ENCODE results near the gene CAMK1D.

CAMK1D gene

GRCh38 chr10:12340937-12341336, 8.4 kb upstream of the CAMK1D start:
- no peak overlapping the region for H3K4me3 ChIP-seq (ENCODE audit: low read depth, low read length)
- H2AFZ ChIP-seq (ENCODE audit: low read length, unreplicated experiment), result no peak overlapping the region
- no peak overlapping the region for H3K27ac ChIP-seq (ENCODE audit: low read depth, low read length)
- no peaks in the 10 kb centered on the region for H3K36me3 ChIP-seq (ENCODE audit: insufficient read depth, low read length)
- H3K79me2 ChIP-seq (ENCODE audit: control insufficient read depth, insufficient read depth, low read length, unreplicated experiment), result no peaks in the 10 kb centered on the region
- H3K27me3 ChIP-seq (ENCODE audit: insufficient read depth, low read length), result no peaks in the 10 kb centered on the region
- H3K4me1 ChIP-seq (ENCODE audit: control insufficient read depth, insufficient read depth, low read length, unreplicated experiment), result no peaks in the 10 kb centered on the region

GRCh38 chr10:12341526-12341925, 7.8 kb upstream of the CAMK1D start:
- H3K4me3 ChIP-seq (ENCODE audit: low read depth, low read length), result no peak overlapping the region
- H3K36me3 ChIP-seq (ENCODE audit: insufficient read depth, low read length), result no peaks in the 10 kb centered on the region
- no peak overlapping the region for H3K27ac ChIP-seq (ENCODE audit: low read depth, low read length)
- H3K79me2 ChIP-seq (ENCODE audit: control insufficient read depth, insufficient read depth, low read length, unreplicated experiment), result no peaks in the 10 kb centered on the region
- no peak overlapping the region for H2AFZ ChIP-seq (ENCODE audit: low read length, unreplicated experiment)
- H3K4me1 ChIP-seq (ENCODE audit: control insufficient read depth, insufficient read depth, low read length, unreplicated experiment), result no peaks in the 10 kb centered on the region
- no peaks in the 10 kb centered on the region for H3K27me3 ChIP-seq (ENCODE audit: insufficient read depth, low read length)

- H3K27ac ChIP-seq (ENCODE audit: low read depth, low read length), result no peak overlapping the region
- no peaks in the 10 kb centered on the region for H3K27me3 ChIP-seq (ENCODE audit: insufficient read depth, low read length)
- H2AFZ ChIP-seq (ENCODE audit: low read length, unreplicated experiment), result no peak overlapping the region
- no peaks in the 10 kb centered on the region for H3K79me2 ChIP-seq (ENCODE audit: control insufficient read depth, insufficient read depth, low read length, unreplicated experiment)
- no peaks in the 10 kb centered on the region for H3K4me1 ChIP-seq (ENCODE audit: control insufficient read depth, insufficient read depth, low read length, unreplicated experiment)
- H3K36me3 ChIP-seq (ENCODE audit: insufficient read depth, low read length), result no peaks in the 10 kb centered on the region
- H3K4me3 ChIP-seq (ENCODE audit: low read depth, low read length), result no peak overlapping the region
These were observed 4.8 kb upstream of the CAMK1D start for GRCh38 chr10:12344375-12345110.

GRCh38 chr10:12346707-12347106, 2.6 kb upstream of the CAMK1D start:
- H3K4me3 ChIP-seq (ENCODE audit: low read depth, low read length), result no peak overlapping the region
- no peaks in the 10 kb centered on the region for H3K79me2 ChIP-seq (ENCODE audit: control insufficient read depth, insufficient read depth, low read length, unreplicated experiment)
- H3K36me3 ChIP-seq (ENCODE audit: insufficient read depth, low read length), result no peaks in the 10 kb centered on the region
- no peak overlapping the region for H2AFZ ChIP-seq (ENCODE audit: low read length, unreplicated experiment)
- H3K27ac ChIP-seq (ENCODE audit: low read depth, low read length), result no peak overlapping the region
- no peaks in the 10 kb centered on the region for H3K27me3 ChIP-seq (ENCODE audit: insufficient read depth, low read length)
- no peaks in the 10 kb centered on the region for H3K4me1 ChIP-seq (ENCODE audit: control insufficient read depth, insufficient read depth, low read length, unreplicated experiment)

GRCh38 chr10:12348294-12348869, 965 bp upstream of the CAMK1D start:
- Histone ChIP-seq H3K27ac (ENCODE audit: low read depth, low read length) (no peak overlapping the region), H3K79me2 (ENCODE audit: control insufficient read depth, insufficient read depth, low read length, unreplicated experiment) (no peaks in the 10 kb centered on the region), H3K4me3 (ENCODE audit: low read depth, low read length) (peak overlapping the region; percentile 96), H3K4me1 (ENCODE audit: control insufficient read depth, insufficient read depth, low read length, unreplicated experiment) (no peaks in the 10 kb centered on the region), H3K27me3 (ENCODE audit: insufficient read depth, low read length) (no peaks in the 10 kb centered on the region), H3K36me3 (ENCODE audit: insufficient read depth, low read length) (no peaks in the 10 kb centered on the region), H2AFZ (ENCODE audit: low read length, unreplicated experiment) (peak overlapping the region; percentile 64)

GRCh38 chr10:12349629-12350166, 351 bp downstream of the CAMK1D start:
- H3K4me1 ChIP-seq (ENCODE audit: control insufficient read depth, insufficient read depth, low read length, unreplicated experiment), result no peaks in the 10 kb centered on the region
- no peaks in the 10 kb centered on the region for H3K79me2 ChIP-seq (ENCODE audit: control insufficient read depth, insufficient read depth, low read length, unreplicated experiment)
- H3K4me3 ChIP-seq (ENCODE audit: low read depth, low read length), result peak overlapping the region; percentile 96
- no peaks in the 10 kb centered on the region for H3K27me3 ChIP-seq (ENCODE audit: insufficient read depth, low read length)
- no peak overlapping the region for H3K27ac ChIP-seq (ENCODE audit: low read depth, low read length)
- H2AFZ ChIP-seq (ENCODE audit: low read length, unreplicated experiment), result peak overlapping the region; percentile 95
- H3K36me3 ChIP-seq (ENCODE audit: insufficient read depth, low read length), result no peaks in the 10 kb centered on the region

- Histone ChIP-seq H3K79me2 (ENCODE audit: control insufficient read depth, insufficient read depth, low read length, unreplicated experiment) (no peaks in the 10 kb centered on the region), H3K4me1 (ENCODE audit: control insufficient read depth, insufficient read depth, low read length, unreplicated experiment) (no peaks in the 10 kb centered on the region), H3K27me3 (ENCODE audit: insufficient read depth, low read length) (no peaks in the 10 kb centered on the region), H2AFZ (ENCODE audit: low read length, unreplicated experiment) (peak overlapping the region; percentile 95), H3K4me3 (ENCODE audit: low read depth, low read length) (peak overlapping the region; percentile 96), H3K36me3 (ENCODE audit: insufficient read depth, low read length) (no peaks in the 10 kb centered on the region), H3K27ac (ENCODE audit: low read depth, low read length) (no peak overlapping the region)
These were observed 973 bp downstream of the CAMK1D start for GRCh38 chr10:12350167-12350872.

- Histone ChIP-seq H3K36me3 (ENCODE audit: insufficient read depth, low read length) (no peaks in the 10 kb centered on the region), H3K4me1 (ENCODE audit: control insufficient read depth, insufficient read depth, low read length, unreplicated experiment) (no peaks in the 10 kb centered on the region), H3K4me3 (ENCODE audit: low read depth, low read length) (peak overlapping the region; percentile 96), H3K79me2 (ENCODE audit: control insufficient read depth, insufficient read depth, low read length, unreplicated experiment) (no peaks in the 10 kb centered on the region), H3K27me3 (ENCODE audit: insufficient read depth, low read length) (no peaks in the 10 kb centered on the region), H3K27ac (ENCODE audit: low read depth, low read length) (no peak overlapping the region), H2AFZ (ENCODE audit: low read length, unreplicated experiment) (peak overlapping the region; percentile 95)
These were observed 1.6 kb downstream of the CAMK1D start for GRCh38 chr10:12350925-12351324.

- Histone ChIP-seq H3K4me3 (ENCODE audit: low read depth, low read length) (no peak overlapping the region; the same call in 1 of the 2 replicates), H3K4me1 (ENCODE audit: control insufficient read depth, insufficient read depth, low read length, unreplicated experiment) (no peaks in the 10 kb centered on the region), H3K27me3 (ENCODE audit: insufficient read depth, low read length) (no peaks in the 10 kb centered on the region), H3K79me2 (ENCODE audit: control insufficient read depth, insufficient read depth, low read length, unreplicated experiment) (no peaks in the 10 kb centered on the region), H3K27ac (ENCODE audit: low read depth, low read length) (no peak overlapping the region), H3K36me3 (ENCODE audit: insufficient read depth, low read length) (no peaks in the 10 kb centered on the region), H2AFZ (ENCODE audit: low read length, unreplicated experiment) (no peak overlapping the region)
These were observed 2.1 kb downstream of the CAMK1D start for GRCh38 chr10:12351447-12351846.

- H3K4me1 ChIP-seq (ENCODE audit: control insufficient read depth, insufficient read depth, low read length, unreplicated experiment), result no peaks in the 10 kb centered on the region
- no peaks in the 10 kb centered on the region for H3K36me3 ChIP-seq (ENCODE audit: insufficient read depth, low read length)
- H2AFZ ChIP-seq (ENCODE audit: low read length, unreplicated experiment), result no peak overlapping the region
- H3K79me2 ChIP-seq (ENCODE audit: control insufficient read depth, insufficient read depth, low read length, unreplicated experiment), result no peaks in the 10 kb centered on the region
- no peaks in the 10 kb centered on the region for H3K27me3 ChIP-seq (ENCODE audit: insufficient read depth, low read length)
- no peak overlapping the region; the same call in 1 of the 2 replicates for H3K4me3 ChIP-seq (ENCODE audit: low read depth, low read length)
- no peak overlapping the region for H3K27ac ChIP-seq (ENCODE audit: low read depth, low read length)
These were observed 2.5 kb downstream of the CAMK1D start for GRCh38 chr10:12351889-12352288.

All from ACC112 (cell line).